Colonic mucosa (tissue), 4 donors: ENCODE results near the gene MTRR. TPM values are rescaled to one million over a fixed set of nuclear protein-coding genes. Genes with fewer than 3 reads are reported as not detected.
A peak's percentile ranks its signal among the peaks of the same experiment; 100 is the strongest.

Source experiments
- DNase-seq: peaks from one replicate; pipeline ENCODE4 v3.0.0-alpha.2; 2020
- H3K27ac ChIP-seq: fragments of 200-600 bp; one replicate; pipeline ENCODE4 v1.8.0; 2021
- H3K27me3 ChIP-seq: fragments of 200-600 bp; one replicate; pipeline ENCODE4 v1.8.0; 2021
- H3K36me3 ChIP-seq: fragments of 200-600 bp; one replicate; pipeline ENCODE4 v1.8.0; 2021
- H3K4me1 ChIP-seq: fragments of 200-600 bp; one replicate; pipeline ENCODE4 v1.8.0; 2021; ENCODE audit warnings: mild to moderate bottlenecking
- H3K4me3 ChIP-seq: fragments of 200-600 bp; one replicate; pipeline ENCODE4 v1.8.0; 2021
- H3K9ac ChIP-seq, 2 donors: one replicate each; pipeline ENCODE4 v1.7.0; 2013; ENCODE audit warnings: control low read depth in 2 of 2, low read depth in 2 of 2, low read length in 2 of 2
- H3K9me3 ChIP-seq: fragments of 200-600 bp; one replicate; pipeline ENCODE4 v1.8.0; 2021
- CTCF ChIP-seq: fragments of 200-600 bp; IDR thresholded peaks from one replicate; pipeline ENCODE4 v1.8.0; 2022; ENCODE audit warnings: antibody characterized with exemption, mild to moderate bottlenecking
- intact Hi-C: fragments of 100-400 bp; cut with DNase I; formaldehyde crosslinking; loops from one replicate; pipeline ENCODE4 v1.14.1; 2022
- total RNA-seq, 2 donors: library from RNA; stranded (reverse); fragmentation: NEBNext Ultra II Directional in 1 of 2; extraction: Animal tissue kit (Norgen Biotek cat#: 25700) in 1 of 2; gene quantifications; one replicate each; pipeline ENCODE4 v1.2.1, GENCODE V29; 2021
- donor health status: healthy.
- donor health status: DM: no; HTN: no; CAD: no.
- donor health status: DM: no; HTN: no; CAD: no.

Gene MTRR
- total RNA-seq: 10 to 100 TPM; 29.8 to 45.1 TPM

GRCh38 chr5:7868773-7869473, at the start of gene MTRR, which contains the start of gene FASTKD3:
Gene MTRR, plus strand, starts transcription at chr5:7869148. Its CDS starts 1,647 bp downstream, at chr5:7870795.
Gene FASTKD3, minus strand, starts transcription at chr5:7869031. Its CDS starts 948 bp downstream, at chr5:7868083.
- Histone ChIP-seq H3K27ac (peak within 1 kb of the TSS; percentile 73), H3K4me3 (peak within 1 kb of the TSS; percentile 88), H3K9me3 (no peaks in the 10 kb centered on the region), H3K36me3 (no peaks in the 10 kb centered on the region), H3K27me3 (no peaks in the 10 kb centered on the region), H3K4me1 (peaks cover 10% of the 10 kb centered on the region), H3K9ac (peak within 1 kb of the TSS; percentile 87 to 88)
- intact Hi-C loops: no loop called here
- TF ChIP-seq CTCF: no peak
- peak; percentile 94 for DNase-seq

- Histone ChIP-seq H3K9me3 (no peaks in the 10 kb centered on the region), H3K9ac (no peak overlapping the region), H3K4me1 (no peaks in the 10 kb centered on the region), H3K36me3 (no peaks in the 10 kb centered on the region), H3K4me3 (no peak overlapping the region), H3K27me3 (no peaks in the 10 kb centered on the region), H3K27ac (no peak overlapping the region)
- no peak for TF ChIP-seq CTCF
- DNase-seq: no peak
- intact Hi-C loops: no loop called here
Measured at GRCh38 chr5:7822449-7822848, 46.5 kb upstream of the MTRR start.

DNA sequence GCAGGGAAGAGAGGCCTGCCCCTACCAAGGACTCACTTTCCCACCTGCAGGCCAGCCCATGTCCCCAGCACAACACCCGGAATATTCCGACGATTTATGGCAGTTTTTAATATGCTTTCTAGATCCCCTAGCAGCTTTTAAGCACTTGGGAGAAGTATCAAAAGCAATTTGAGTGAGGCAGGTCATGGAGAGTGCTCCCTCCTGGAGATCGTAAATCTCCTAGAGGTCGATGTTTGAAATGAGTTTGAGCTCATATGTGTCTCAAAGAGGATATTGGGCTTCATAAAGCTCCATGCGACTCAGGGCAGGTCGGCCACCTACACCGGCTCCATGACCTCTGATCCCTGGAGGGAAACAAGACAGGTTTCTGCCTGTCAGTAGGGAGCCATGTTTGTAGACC, 45.4 kb upstream of the MTRR start:
- Histone ChIP-seq H3K36me3 (no peaks in the 10 kb centered on the region), H3K9ac (no peak overlapping the region), H3K9me3 (no peaks in the 10 kb centered on the region), H3K4me1 (no peaks in the 10 kb centered on the region), H3K27ac (no peak overlapping the region), H3K4me3 (no peak overlapping the region), H3K27me3 (no peaks in the 10 kb centered on the region)
- no peak for DNase-seq
- intact Hi-C loops: no loop called here
- no peak for TF ChIP-seq CTCF

- Histone ChIP-seq H3K36me3 (no peaks in the 10 kb centered on the region), H3K9me3 (no peaks in the 10 kb centered on the region), H3K4me1 (no peaks in the 10 kb centered on the region), H3K9ac (no peak overlapping the region), H3K27me3 (no peaks in the 10 kb centered on the region), H3K4me3 (no peak overlapping the region), H3K27ac (no peak overlapping the region)
- no peak for TF ChIP-seq CTCF
- intact Hi-C loops: no loop called here
- DNase-seq: no peak
Measured at GRCh38 chr5:7824995-7825394, 44.0 kb upstream of the MTRR start.

GRCh38 chr5:7825630-7826029, 43.3 kb upstream of the MTRR start:
- Histone ChIP-seq H3K36me3 (no peaks in the 10 kb centered on the region), H3K4me3 (no peak overlapping the region), H3K27ac (no peak overlapping the region), H3K4me1 (no peaks in the 10 kb centered on the region), H3K9ac (no peak overlapping the region), H3K9me3 (no peaks in the 10 kb centered on the region), H3K27me3 (no peaks in the 10 kb centered on the region)
- intact Hi-C loops: no loop called here
- no peak for DNase-seq
- no peak for TF ChIP-seq CTCF
